ENCODE results near the gene CCDC12. TPM values are rescaled to one million over a fixed set of nuclear protein-coding genes. Genes with fewer than 3 reads are reported as not detected.

Gene CCDC12
- total RNA-seq, 1 donor from 2014 or later = 69.1 TPM

DNA sequence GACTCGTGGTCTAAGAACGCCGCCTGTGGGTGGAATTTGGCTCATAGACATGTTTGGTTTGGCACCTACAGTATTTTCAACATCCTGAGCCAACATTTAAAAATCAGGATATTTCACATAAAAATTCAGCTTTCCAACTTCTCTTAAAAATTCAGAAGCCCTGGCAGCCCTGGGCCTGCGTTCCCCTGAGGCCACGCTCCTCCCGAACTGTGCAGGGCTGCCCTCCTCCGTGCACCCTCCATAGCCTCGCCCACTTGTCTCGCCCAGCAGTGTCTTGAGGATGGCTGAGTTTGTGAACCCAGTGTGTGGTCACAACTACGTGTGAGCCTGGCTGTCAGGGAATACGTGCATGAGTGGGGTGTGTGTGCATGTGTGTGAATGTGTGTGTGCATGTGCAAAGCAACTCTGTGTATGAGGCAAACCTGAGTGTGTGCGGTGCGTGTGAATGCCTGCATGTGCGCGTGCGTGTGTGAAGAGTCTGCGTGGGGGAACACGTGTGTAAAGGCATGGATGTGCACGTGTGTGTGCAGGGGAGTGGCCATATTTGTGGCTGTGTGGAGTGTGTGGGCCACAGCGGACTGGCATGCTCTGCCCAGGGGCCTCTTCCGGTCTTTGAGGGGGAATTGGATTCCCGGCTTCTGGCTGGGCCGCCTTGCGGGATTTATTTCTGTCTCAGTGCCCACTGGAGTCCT is 68.1 kb downstream of the CCDC12 start:
- Mint-ChIP-seq H3K36me3 (ENCODE audit: low read depth) (peaks cover 5% of the 10 kb centered on the region), H3K27me3 (ENCODE audit: insufficient read depth) (no peaks in the 10 kb centered on the region), H3K27ac (no peak overlapping the region), H3K4me3 (no peak overlapping the region), H3K4me1 (ENCODE audit: low read depth) (peaks cover 8% of the 10 kb centered on the region), H3K9me3 (no peaks in the 10 kb centered on the region)
- intact Hi-C loops (cut with micrococcal nuclease) = no loop called here
- DNase-seq (ENCODE audit: low spot score) = no peak

DNA sequence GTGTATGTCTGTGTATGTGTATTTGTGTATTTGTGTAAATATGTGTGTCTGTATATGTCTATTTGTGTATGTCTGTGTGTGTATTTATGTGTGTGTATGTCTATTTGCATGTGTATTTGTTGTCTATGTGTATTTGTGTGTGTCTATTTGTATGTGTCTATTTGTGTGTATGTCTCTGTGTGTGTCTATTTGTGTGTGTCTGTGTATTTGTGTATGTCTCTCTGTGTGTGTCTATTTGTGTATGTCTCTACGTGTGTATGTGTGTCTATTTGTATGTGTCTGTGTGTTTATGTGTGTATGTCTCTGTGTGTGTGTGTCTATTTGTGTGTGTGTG is 68.6 kb downstream of the CCDC12 start:
- H3K27me3 Mint-ChIP-seq (ENCODE audit: insufficient read depth) = no peaks in the 10 kb centered on the region
- no peaks in the 10 kb centered on the region for H3K9me3 Mint-ChIP-seq
- DNase-seq (ENCODE audit: low spot score) = no peak
- H3K4me3 Mint-ChIP-seq = no peak overlapping the region
- intact Hi-C loops (cut with micrococcal nuclease) = no loop called here
- H3K36me3 Mint-ChIP-seq (ENCODE audit: low read depth) = peaks cover 3% of the 10 kb centered on the region
- peaks cover 3% of the 10 kb centered on the region for H3K4me1 Mint-ChIP-seq (ENCODE audit: low read depth)
- no peak overlapping the region for H3K27ac Mint-ChIP-seq

DNA sequence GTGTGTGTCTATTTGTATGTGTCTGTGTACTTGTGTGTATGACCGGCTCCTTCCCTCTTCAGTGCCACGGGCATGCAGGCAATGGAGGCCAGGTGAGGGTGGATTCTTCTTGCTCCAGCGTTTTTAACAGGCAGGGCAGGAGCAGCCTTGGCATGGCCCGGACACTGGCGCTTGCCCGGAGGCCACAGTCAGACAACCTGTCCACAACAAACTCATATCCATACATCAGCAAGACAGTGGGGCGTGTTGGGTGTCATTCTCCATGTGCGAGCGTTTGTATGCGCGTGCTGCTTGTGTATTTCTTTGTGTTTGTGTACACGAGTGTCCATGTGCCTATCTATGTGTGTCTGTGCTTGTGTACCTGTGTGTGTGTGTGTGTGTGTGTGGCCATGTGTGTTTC is 69.3 kb downstream of the CCDC12 start:
- Mint-ChIP-seq H3K27ac (no peak overlapping the region), H3K4me1 (ENCODE audit: low read depth) (no peaks in the 10 kb centered on the region), H3K4me3 (no peak overlapping the region), H3K27me3 (ENCODE audit: insufficient read depth) (no peaks in the 10 kb centered on the region), H3K9me3 (no peaks in the 10 kb centered on the region), H3K36me3 (ENCODE audit: low read depth) (peaks cover 1% of the 10 kb centered on the region)
- no peak for DNase-seq (ENCODE audit: low spot score)
- intact Hi-C loops (cut with micrococcal nuclease) = no loop called here

DNA sequence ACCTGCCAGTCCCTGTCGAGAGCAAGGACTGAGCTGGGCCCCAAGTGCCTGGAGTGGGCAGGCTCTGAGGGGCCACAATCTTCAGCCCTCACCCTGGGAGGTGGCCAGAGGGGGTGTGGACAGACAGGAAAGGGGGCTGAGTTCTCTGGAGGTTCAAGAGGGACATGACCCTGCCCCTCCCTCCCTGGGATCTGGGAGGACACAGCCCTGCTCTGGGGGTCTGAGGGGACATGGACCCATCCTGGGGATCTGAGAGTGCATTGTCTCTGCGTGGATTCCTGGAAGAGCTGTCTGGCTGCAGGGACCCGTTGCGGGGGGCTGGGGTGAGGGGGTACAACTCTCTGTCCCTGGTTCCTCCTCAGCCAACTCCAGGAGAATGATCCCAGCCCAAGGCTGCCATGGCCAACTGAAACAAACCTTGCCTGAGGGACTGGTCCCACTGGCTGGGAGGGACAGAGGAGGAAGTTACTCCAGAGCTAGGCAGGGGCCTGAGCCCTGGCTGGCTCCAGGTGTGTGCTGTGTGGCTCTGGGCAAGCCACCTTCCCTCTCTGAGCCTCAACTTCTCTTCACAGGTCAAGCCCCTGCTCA is 70.0 kb downstream of the CCDC12 start:
- no peaks in the 10 kb centered on the region for H3K9me3 Mint-ChIP-seq
- H3K27me3 Mint-ChIP-seq (ENCODE audit: insufficient read depth) = no peaks in the 10 kb centered on the region
- intact Hi-C loops (cut with micrococcal nuclease) = no loop called here
- no peak for DNase-seq (ENCODE audit: low spot score)
- H3K27ac Mint-ChIP-seq = no peak overlapping the region
- no peaks in the 10 kb centered on the region for H3K4me1 Mint-ChIP-seq (ENCODE audit: low read depth)
- no peaks in the 10 kb centered on the region for H3K36me3 Mint-ChIP-seq (ENCODE audit: low read depth)
- no peak overlapping the region for H3K4me3 Mint-ChIP-seq

DNA sequence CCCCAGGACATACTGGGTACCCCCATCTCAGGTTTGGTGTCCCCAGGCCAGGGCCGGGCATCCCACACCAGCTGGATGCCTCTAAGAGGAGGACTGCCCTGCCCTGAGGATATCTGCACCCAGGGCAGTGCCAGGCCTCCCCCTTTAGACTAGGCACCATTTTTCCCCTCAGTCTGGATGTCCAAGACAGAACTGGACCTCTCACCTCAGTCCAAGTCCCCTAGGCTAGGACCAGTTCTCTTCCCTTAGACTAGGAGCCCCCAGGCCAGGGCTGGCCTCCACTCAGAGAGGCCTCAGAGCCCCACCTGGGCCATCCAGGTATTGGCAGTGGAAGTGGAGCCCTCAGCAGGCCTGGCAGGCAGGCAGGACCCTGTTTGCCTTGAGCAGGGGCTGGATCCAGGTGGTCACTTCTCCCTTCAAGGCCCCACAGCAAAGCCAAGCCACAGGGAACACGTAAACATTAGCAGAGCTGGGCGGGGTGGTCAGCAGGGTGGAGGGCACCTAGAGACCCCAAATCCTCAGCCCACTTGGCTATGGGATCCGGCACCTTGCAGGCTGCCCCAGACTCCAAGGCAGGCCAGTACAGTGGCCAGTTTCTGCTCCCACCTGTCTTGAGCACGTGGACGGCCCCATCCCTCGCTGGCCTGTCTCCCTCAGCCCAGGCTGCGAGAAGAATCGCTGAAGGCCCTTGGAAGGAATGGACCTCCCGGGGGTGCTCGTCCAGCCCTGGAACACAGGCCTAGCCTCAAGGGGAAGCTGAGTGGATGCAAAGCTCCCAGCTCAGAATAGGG is 70.7 kb downstream of the CCDC12 start:
- Mint-ChIP-seq H3K27ac (no peak overlapping the region), H3K4me1 (ENCODE audit: low read depth) (no peaks in the 10 kb centered on the region), H3K27me3 (ENCODE audit: insufficient read depth) (no peaks in the 10 kb centered on the region), H3K4me3 (no peak overlapping the region), H3K36me3 (ENCODE audit: low read depth) (no peaks in the 10 kb centered on the region), H3K9me3 (no peaks in the 10 kb centered on the region)
- no peak for DNase-seq (ENCODE audit: low spot score)
- intact Hi-C loops (cut with micrococcal nuclease) = no loop called here

DNA sequence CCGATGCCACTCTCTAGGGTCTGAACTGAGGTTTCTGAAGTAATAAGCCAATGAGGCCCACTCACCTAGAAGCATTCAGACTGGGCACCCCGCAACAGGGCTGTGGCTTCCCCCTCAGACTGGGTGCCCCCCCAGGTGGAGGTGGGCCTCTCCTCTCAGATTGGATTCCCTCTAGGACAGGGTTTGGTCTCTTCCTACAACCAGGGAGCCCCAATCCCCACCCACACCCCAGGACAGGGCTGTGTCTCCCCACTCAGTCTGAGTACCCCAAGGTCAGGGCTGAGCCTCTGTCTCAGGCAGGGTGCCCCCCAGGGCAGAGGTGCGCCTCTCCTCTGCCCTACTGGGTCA is 71.4 kb downstream of the CCDC12 start:
- Mint-ChIP-seq H3K27ac (no peak overlapping the region), H3K4me3 (no peak overlapping the region), H3K27me3 (ENCODE audit: insufficient read depth) (peaks cover 4% of the 10 kb centered on the region), H3K36me3 (ENCODE audit: low read depth) (no peaks in the 10 kb centered on the region), H3K9me3 (no peaks in the 10 kb centered on the region), H3K4me1 (ENCODE audit: low read depth) (no peaks in the 10 kb centered on the region)
- DNase-seq (ENCODE audit: low spot score) = no peak
- intact Hi-C loops (cut with micrococcal nuclease) = no loop called here

DNA sequence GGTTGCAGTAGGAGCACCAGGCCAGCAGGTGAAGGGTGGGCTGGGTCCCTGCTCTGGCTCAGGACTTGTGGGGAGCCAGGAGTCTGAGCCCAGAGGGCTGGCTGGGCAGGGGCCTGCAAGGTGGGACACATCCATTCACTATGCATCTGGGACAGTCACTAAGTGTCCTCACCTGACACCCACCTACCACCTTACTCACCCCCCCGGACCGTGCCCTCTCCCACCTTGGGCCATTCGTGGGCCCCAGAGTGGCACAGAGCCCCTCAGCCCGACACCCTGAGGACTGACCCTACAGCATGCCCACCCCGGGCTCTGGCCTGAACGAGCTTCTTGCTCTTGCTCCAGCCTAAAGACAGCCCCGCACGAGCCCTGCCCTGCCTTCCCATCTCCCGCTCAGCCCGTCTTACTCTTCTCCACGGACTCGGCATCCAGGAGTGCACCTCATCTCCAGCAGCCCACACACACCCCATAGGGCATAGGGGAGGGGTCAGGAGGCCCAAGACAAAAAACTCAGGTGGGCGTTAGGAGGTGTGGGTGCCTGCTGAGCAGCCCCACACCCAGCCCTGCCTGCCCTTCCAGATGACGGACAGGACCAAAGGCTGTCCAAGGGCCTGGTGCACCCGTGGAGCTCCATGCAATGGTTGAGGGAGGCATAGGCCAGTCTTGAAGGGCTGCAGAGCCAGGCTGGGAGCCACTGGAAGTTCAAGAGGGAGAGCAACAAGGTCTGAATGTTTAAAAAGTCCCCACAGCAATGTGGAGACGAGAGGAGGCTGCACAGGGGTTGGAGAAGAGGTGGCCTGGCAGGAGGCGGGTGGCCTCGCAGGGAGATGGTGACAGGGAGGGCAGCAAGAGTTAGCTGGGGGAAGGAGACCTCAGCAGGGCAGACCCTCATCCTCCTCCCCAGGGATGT is 72.0 kb downstream of the CCDC12 start:
- no peak for DNase-seq (ENCODE audit: low spot score)
- H3K4me3 Mint-ChIP-seq = no peak overlapping the region
- no peaks in the 10 kb centered on the region for H3K36me3 Mint-ChIP-seq (ENCODE audit: low read depth)
- intact Hi-C loops (cut with micrococcal nuclease) = no loop called here
- H3K9me3 Mint-ChIP-seq = no peaks in the 10 kb centered on the region
- no peaks in the 10 kb centered on the region for H3K4me1 Mint-ChIP-seq (ENCODE audit: low read depth)
- H3K27ac Mint-ChIP-seq = no peak overlapping the region
- peaks cover 4% of the 10 kb centered on the region for H3K27me3 Mint-ChIP-seq (ENCODE audit: insufficient read depth)

DNA sequence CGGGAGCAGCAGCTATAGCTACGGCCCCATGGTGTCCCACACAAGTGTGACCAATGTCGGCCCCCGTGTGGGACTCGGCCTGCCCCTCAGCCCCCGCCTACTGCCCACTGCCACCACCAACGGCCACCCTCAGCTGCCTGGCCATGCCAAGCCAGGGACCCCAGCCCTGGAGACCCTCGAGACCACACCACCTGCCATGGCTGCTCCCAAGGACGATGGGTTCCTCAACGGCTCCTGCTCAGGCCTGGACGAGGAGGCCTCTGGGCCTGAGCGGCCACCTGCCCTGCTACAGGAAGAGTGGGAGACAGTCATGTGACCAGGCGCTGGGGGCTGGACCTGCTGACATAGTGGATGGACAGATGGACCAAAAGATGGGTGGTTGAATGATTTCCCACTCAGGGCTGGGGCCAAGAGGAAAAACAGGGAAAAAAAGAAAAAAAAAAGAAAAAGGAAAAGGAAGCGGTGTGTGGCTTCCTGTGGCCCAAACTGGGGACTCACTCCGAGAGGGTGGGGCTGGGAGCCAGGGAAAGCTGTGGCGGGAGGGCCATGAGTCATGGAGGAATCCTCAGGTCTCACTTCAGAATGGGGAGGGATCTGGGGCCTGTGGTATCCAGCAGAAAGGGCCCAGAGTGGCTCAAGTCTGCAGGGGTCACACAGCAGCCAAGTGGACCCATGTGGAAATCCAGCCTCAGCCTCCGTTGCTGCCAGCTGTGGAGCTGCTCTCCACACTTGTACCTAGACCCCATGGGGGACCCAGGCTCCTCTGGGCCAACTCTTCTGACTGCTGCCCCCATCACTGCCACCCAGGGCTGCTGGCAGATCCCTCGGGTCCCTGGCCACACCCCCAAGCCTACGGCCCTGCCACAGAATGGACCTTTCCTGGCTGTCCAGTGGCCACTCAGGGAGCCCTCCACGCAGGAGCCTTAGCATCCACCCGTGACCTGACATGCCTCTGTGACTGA is 72.9 kb downstream of the CCDC12 start:
- H3K9me3 Mint-ChIP-seq = no peaks in the 10 kb centered on the region
- H3K36me3 Mint-ChIP-seq (ENCODE audit: low read depth) = no peaks in the 10 kb centered on the region

DNA sequence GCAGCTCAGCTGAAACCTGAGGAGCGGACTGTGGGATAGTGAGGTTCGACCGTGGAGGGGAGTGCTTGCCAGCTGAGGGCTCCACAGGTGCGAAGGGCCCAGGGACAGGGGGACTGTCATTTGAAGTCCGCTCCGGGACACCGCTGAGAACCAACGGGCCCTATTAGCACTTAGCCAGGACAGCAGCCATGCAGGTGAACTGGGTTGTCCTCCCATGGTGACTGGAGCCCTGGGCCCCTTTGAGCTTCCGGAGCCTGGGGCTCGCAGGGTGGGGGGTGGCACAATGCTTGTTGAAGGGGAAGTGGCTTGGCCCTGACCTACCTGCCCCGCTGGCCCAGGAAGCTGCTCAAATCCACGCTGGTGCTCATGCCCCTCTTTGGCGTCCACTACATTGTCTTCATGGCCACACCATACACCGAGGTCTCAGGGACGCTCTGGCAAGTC is 74.3 kb downstream of the CCDC12 start:
- intact Hi-C loops (cut with micrococcal nuclease) = no loop called here
- no peak overlapping the region for H3K4me3 Mint-ChIP-seq

More for the DNA sequence above, 72.9 kb downstream of the CCDC12 start:
- no peak overlapping the region for H3K27ac Mint-ChIP-seq
- no peaks in the 10 kb centered on the region for H3K4me1 Mint-ChIP-seq (ENCODE audit: low read depth)
- H3K27me3 Mint-ChIP-seq (ENCODE audit: insufficient read depth) = peaks cover 8% of the 10 kb centered on the region
- intact Hi-C loops (cut with micrococcal nuclease) = no loop called here
- no peak for DNase-seq (ENCODE audit: low spot score)
- no peak overlapping the region for H3K4me3 Mint-ChIP-seq

DNA sequence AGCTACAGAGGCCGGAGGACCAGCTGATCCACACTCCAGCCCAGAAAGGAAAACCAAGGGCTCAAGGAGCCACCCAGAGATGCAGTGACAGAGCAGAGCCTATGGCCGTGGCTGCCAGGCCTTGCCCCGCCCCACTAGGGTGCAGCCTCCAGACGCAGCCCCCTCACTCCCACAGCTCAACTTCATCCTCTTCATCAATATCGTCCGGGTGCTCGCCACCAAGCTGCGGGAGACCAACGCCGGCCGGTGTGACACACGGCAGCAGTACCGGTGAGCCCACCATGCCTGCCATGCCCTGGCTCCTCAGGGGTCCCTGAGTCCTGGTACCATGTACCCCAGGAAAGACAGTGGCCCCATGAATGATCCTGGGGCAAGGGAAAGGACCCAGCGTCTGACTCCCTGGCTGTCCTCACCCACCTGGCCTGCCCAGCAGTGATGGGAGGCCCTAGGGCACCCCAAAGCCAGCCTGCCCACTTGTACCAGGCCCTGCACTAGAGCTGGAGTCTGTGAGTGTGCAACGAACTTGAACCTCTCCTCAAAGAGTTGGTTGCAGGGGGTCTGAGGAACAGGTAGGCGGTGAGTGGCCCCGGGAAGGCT is 74.9 kb downstream of the CCDC12 start:
- H3K4me1 Mint-ChIP-seq (ENCODE audit: low read depth) = no peaks in the 10 kb centered on the region

More for the DNA sequence above, 74.3 kb downstream of the CCDC12 start:
- H3K9me3 Mint-ChIP-seq = no peaks in the 10 kb centered on the region
- no peaks in the 10 kb centered on the region for H3K4me1 Mint-ChIP-seq (ENCODE audit: low read depth)
- DNase-seq (ENCODE audit: low spot score) = no peak
- H3K27ac Mint-ChIP-seq = no peak overlapping the region
- H3K36me3 Mint-ChIP-seq (ENCODE audit: low read depth) = no peaks in the 10 kb centered on the region
- H3K27me3 Mint-ChIP-seq (ENCODE audit: insufficient read depth) = peaks cover 15% of the 10 kb centered on the region

DNA sequence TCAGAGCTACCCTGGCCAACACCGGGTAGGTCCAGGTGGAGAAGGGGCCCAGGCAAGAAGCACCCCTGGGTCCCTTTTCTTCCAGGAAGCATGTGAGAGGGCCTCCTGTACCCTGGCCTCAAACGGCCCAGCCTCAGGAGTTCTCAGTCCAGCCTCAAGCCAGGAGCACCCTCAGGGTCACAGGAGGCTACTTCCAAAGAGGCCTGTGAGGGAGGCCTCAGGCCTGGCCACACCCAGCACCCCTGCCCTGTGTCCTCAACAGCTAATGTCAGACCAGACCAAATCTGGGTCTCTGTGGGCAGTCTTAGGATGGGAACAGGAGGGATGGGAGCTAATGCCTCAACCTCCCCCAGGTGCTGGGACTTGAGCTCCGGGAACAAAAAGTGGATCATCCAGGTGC is 75.5 kb downstream of the CCDC12 start:
- no peaks in the 10 kb centered on the region for H3K36me3 Mint-ChIP-seq (ENCODE audit: low read depth)
- DNase-seq (ENCODE audit: low spot score) = no peak
- H3K4me3 Mint-ChIP-seq = no peak overlapping the region
- H3K27me3 Mint-ChIP-seq (ENCODE audit: insufficient read depth) = peaks cover 17% of the 10 kb centered on the region
- no peaks in the 10 kb centered on the region for H3K9me3 Mint-ChIP-seq
- H3K4me1 Mint-ChIP-seq (ENCODE audit: low read depth) = no peaks in the 10 kb centered on the region
- H3K27ac Mint-ChIP-seq = no peak overlapping the region
- intact Hi-C loops (cut with micrococcal nuclease) = no loop called here

More for the DNA sequence above, 74.9 kb downstream of the CCDC12 start:
- no peak for DNase-seq (ENCODE audit: low spot score)
- no peaks in the 10 kb centered on the region for H3K9me3 Mint-ChIP-seq
- intact Hi-C loops (cut with micrococcal nuclease) = no loop called here
- H3K4me3 Mint-ChIP-seq = no peak overlapping the region
- no peaks in the 10 kb centered on the region for H3K36me3 Mint-ChIP-seq (ENCODE audit: low read depth)
- peaks cover 15% of the 10 kb centered on the region for H3K27me3 Mint-ChIP-seq (ENCODE audit: insufficient read depth)
- H3K27ac Mint-ChIP-seq = no peak overlapping the region
